GM23338 (cell line): Measurements from ENCODE around the gene HLA-DQB1. TPM values are rescaled to one million over a fixed set of nuclear protein-coding genes. Genes with fewer than 3 reads are reported as not detected.

ENCODE experiments used
- ATAC-seq: fragments of 200-7000 bp; cut with Tn5 transposase; 3 replicates; pipeline ENCODE4 v1.9.1; 2020
- DNase-seq: peaks from one replicate; pipeline ENCODE4 v3.0.0-alpha.2; 2015; ENCODE audit warnings: low spot score
- H2AFZ ChIP-seq: fragments of 200-600 bp; sonication (generic); 2 replicates; pipeline ENCODE4 v1.8.0; 2016; ENCODE audit warnings: antibody characterized with exemption, mild to moderate bottlenecking, moderate library complexity
- H3F3A ChIP-seq: fragments of 200-600 bp; sonication (generic); replicated peaks from 2 replicates; pipeline ENCODE4 v1.8.0; 2017; ENCODE audit warnings: antibody characterized with exemption, mixed run types, low read depth
- H3K27ac ChIP-seq: fragments of 200-600 bp; sonication (generic); 2 replicates; pipeline ENCODE4 v1.6.1; 2016; ENCODE audit warnings: low read depth
- H3K27me3 ChIP-seq: fragments of 200-600 bp; sonication (generic); 2 replicates; pipeline ENCODE4 v1.8.0; 2016; ENCODE audit warnings: mild to moderate bottlenecking, mixed run types, moderate library complexity; ENCODE audit not compliant: insufficient read depth
- H3K36me3 ChIP-seq: fragments of 200-600 bp; sonication (generic); 2 replicates; pipeline ENCODE4 v1.8.0; 2016; ENCODE audit warnings: mild to moderate bottlenecking; ENCODE audit not compliant: insufficient read depth
- H3K4me1 ChIP-seq: fragments of 200-600 bp; sonication (generic); 2 replicates; pipeline ENCODE4 v1.8.0; 2016; ENCODE audit warnings: mild to moderate bottlenecking, moderate library complexity; ENCODE audit not compliant: insufficient read depth
- H3K4me2 ChIP-seq: fragments of 200-600 bp; sonication (generic); 2 replicates; pipeline ENCODE4 v1.7.1; 2017; ENCODE audit warnings: mixed run types
- H3K4me3 ChIP-seq: fragments of 200-600 bp; sonication (generic); 2 replicates; pipeline ENCODE4 v1.6.1; 2016; ENCODE audit warnings: mixed run types
- H3K79me2 ChIP-seq: fragments of 200-600 bp; sonication (generic); replicated peaks from 2 replicates; pipeline ENCODE4 v1.8.0; 2017; ENCODE audit warnings: mild to moderate bottlenecking; ENCODE audit not compliant: insufficient read depth
- H3K9me2 ChIP-seq: fragments of 200-600 bp; sonication (generic); 2 replicates; pipeline ENCODE4 v1.8.0; 2017; ENCODE audit not compliant: insufficient read depth
- H4K20me1 ChIP-seq: fragments of 200-600 bp; sonication (generic); replicated peaks from 2 replicates; pipeline ENCODE4 v1.8.0; 2017; ENCODE audit warnings: mild to moderate bottlenecking; ENCODE audit not compliant: insufficient read depth
- H3K27ac Mint-ChIP-seq: 2 replicates; pipeline ENCODE4 v1.8.0; 2020; ENCODE audit warnings: inconsistent platforms, mild to moderate bottlenecking, moderate library complexity, mixed read lengths
- H3K27me3 Mint-ChIP-seq: 3 replicates; pipeline ENCODE4 v1.8.0; 2022; ENCODE audit warnings: low read depth, mild to moderate bottlenecking, moderate library complexity, mixed read lengths, inconsistent platforms; ENCODE audit not compliant: insufficient read depth, poor library complexity
- H3K36me3 Mint-ChIP-seq: 3 replicates; pipeline ENCODE4 v1.8.0; 2021; ENCODE audit warnings: low read depth, mild to moderate bottlenecking, inconsistent platforms, moderate library complexity, mixed read lengths
- H3K4me1 Mint-ChIP-seq: 3 replicates; pipeline ENCODE4 v1.8.0; 2020; ENCODE audit warnings: mild to moderate bottlenecking, inconsistent platforms, mixed read lengths
- H3K4me3 Mint-ChIP-seq: 3 replicates; pipeline ENCODE4 v1.8.0; 2021; ENCODE audit warnings: moderate library complexity, mild to moderate bottlenecking, inconsistent platforms, mixed read lengths
- H3K9me3 Mint-ChIP-seq: 3 replicates; pipeline ENCODE4 v1.8.0; 2020; ENCODE audit warnings: moderate library complexity, mild to moderate bottlenecking, inconsistent platforms, mixed read lengths
- CREB1 ChIP-seq: fragments of 250-450 bp; sonication (Bioruptor Pico); IDR thresholded peaks from 2 replicates; pipeline ENCODE4 v1.5.0; 2020; ENCODE audit warnings: low read depth, mild to moderate bottlenecking, moderate library complexity
- EZH2 ChIP-seq: fragments of 200-600 bp; sonication (generic); IDR thresholded peaks from one replicate; pipeline ENCODE4 v1.8.0; 2017; ENCODE audit warnings: antibody characterized with exemption, mild to moderate bottlenecking, low read depth; ENCODE audit not compliant: unreplicated experiment
- EZH2phosphoT487 ChIP-seq: fragments of 200-600 bp; sonication (generic); IDR thresholded peaks from one replicate; pipeline ENCODE4 v1.8.1; 2018; ENCODE audit warnings: antibody characterized with exemption; ENCODE audit not compliant: unreplicated experiment
- JUNB ChIP-seq: IDR thresholded peaks from one replicate; pipeline ENCODE4 v1.6.1; 2016; ENCODE audit warnings: antibody characterized with exemption; ENCODE audit not compliant: unreplicated experiment
- NANOG ChIP-seq: IDR thresholded peaks from 2 replicates; pipeline ENCODE4 v1.6.1; 2016; ENCODE audit warnings: antibody characterized with exemption, borderline replicate concordance
- POLR2AphosphoS5 ChIP-seq: IDR thresholded peaks from 2 replicates; pipeline ENCODE4 v1.6.1; 2016; ENCODE audit warnings: antibody characterized with exemption, low read depth
- STAT1 ChIP-seq: IDR thresholded peaks from one replicate; pipeline ENCODE4 v1.6.1; 2016; ENCODE audit warnings: antibody characterized with exemption; ENCODE audit not compliant: unreplicated experiment
- ZNF114 ChIP-seq: fragments of 250-450 bp; sonication (Bioruptor Pico); IDR thresholded peaks from 2 replicates; pipeline ENCODE4 v1.5.0; 2020; ENCODE audit warnings: mild to moderate bottlenecking, moderate library complexity
- ZNF331 ChIP-seq: fragments of 250-450 bp; sonication (Bioruptor Pico); IDR thresholded peaks from 2 replicates; pipeline ENCODE4 v1.5.0; 2020; ENCODE audit warnings: low read depth, mild to moderate bottlenecking, moderate library complexity
- polyA plus RNA-seq: library from polyadenylated mRNA; unstranded; fragments of >200 nt; fragmentation: Nextera tagmentation; extraction: Ambion mirVana; gene quantifications from 2 replicates; pipeline ENCODE4 v1.2.1, GENCODE V29; 2016
- total RNA-seq: library from RNA; depleted of rRNA; stranded (reverse); fragments of >200 nt; shearing (Covaris generic); gene quantifications from 2 replicates; pipeline ENCODE4 v1.2.3, GENCODE V29; 2014
- TF ChIP-seq, protein P1 (sequence below): fragments of 250-450 bp; sonication (Bioruptor Pico); IDR thresholded peaks from 2 replicates; pipeline ENCODE4 v1.5.0; 2020; ENCODE audit warnings: mild to moderate bottlenecking, moderate library complexity
- TF ChIP-seq, protein P2 (sequence below): IDR thresholded peaks from one replicate; pipeline ENCODE4 v1.6.1; 2018; ENCODE audit warnings: antibody characterized with exemption; ENCODE audit not compliant: unreplicated experiment
- TF ChIP-seq, protein P3 (sequence below): IDR thresholded peaks from 2 replicates; pipeline ENCODE4 v1.6.1; 2016; ENCODE audit warnings: antibody characterized with exemption
- TF ChIP-seq, protein P4 (sequence below), 2 experiments: fragments of 200-600 bp in 1 of 2; sonication (generic) in 1 of 2; conservative IDR thresholded peaks; 2 replicates each; pipeline versions ENCODE4 v1.5.1 to v1.6.1; 2016 to 2017; ENCODE audit warnings: antibody characterized with exemption in 2 of 2, low read depth in 2 of 2, mild to moderate bottlenecking in 2 of 2, moderate library complexity in 1 of 2

The HLA-DQB1 gene
- total and polyA plus RNA-seq, 2 experiments from 2014 or later = 5.7 to 6.5 TPM

DNA sequence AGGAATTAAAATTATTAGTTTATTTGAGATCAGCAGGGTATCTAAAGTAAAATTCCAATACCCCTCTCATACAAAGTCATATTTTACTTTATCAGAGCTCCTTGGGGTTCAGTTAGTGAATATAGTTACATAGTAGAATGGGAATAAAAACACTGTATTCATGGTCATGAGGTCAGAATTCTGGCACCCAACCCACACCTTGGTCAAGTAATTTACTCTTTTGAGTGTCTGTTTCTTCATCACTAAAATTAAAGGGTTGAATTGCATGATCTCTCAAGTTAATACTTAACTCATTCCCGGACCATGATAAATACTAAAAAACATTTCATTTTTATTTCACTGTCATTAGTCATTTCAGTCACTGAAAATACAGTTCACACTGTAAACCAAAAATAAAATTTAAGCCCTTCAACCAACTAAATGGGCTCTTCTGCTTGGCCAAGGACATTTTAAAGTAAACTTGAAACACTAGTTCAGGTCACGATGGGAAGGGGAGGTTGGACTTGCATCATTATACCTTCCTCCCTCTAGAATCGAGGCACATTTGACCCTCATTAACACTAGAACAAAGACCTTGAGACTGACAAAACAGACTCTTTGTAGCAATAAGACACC is 55.7 kb downstream of the HLA-DQB1 start:
- Mint-ChIP-seq H3K9me3 (no peaks in the 10 kb centered on the region), H3K4me3 (no peak overlapping the region), H3K27ac (peak overlapping the region; percentile 64; the same call in 1 of the 2 replicates), H3K27me3 (no peaks in the 10 kb centered on the region), H3K4me1 (peaks cover 4% of the 10 kb centered on the region), H3K36me3 (no peaks in the 10 kb centered on the region)
- Histone ChIP-seq H3K36me3 (no peaks in the 10 kb centered on the region), H3K27me3 (no peaks in the 10 kb centered on the region), H3K4me2 (no peak overlapping the region), H3F3A (no peaks in the 10 kb centered on the region), H2AFZ (no peak overlapping the region), H3K9me2 (no peaks in the 10 kb centered on the region), H3K27ac (no peak overlapping the region), H3K4me3 (no peak overlapping the region), H3K4me1 (no peaks in the 10 kb centered on the region), H3K79me2 (no peaks in the 10 kb centered on the region), H4K20me1 (no peaks in the 10 kb centered on the region)
- ATAC-seq = peak; percentile 7; the same call in 1 of the 3 replicates
- no peak for DNase-seq
- TF ChIP-seq ZNF114 (CRISPR knock-in tag) (no peak), CREB1 (no peak), EZH2 (no peak), ZNF331 (CRISPR knock-in tag) (no peak), JUNB (no peak), NANOG (no peak), POLR2AphosphoS5 (no peak), STAT1 (no peak), EZH2phosphoT487 (no peak)
- TF ChIP-seq, protein P1, sequence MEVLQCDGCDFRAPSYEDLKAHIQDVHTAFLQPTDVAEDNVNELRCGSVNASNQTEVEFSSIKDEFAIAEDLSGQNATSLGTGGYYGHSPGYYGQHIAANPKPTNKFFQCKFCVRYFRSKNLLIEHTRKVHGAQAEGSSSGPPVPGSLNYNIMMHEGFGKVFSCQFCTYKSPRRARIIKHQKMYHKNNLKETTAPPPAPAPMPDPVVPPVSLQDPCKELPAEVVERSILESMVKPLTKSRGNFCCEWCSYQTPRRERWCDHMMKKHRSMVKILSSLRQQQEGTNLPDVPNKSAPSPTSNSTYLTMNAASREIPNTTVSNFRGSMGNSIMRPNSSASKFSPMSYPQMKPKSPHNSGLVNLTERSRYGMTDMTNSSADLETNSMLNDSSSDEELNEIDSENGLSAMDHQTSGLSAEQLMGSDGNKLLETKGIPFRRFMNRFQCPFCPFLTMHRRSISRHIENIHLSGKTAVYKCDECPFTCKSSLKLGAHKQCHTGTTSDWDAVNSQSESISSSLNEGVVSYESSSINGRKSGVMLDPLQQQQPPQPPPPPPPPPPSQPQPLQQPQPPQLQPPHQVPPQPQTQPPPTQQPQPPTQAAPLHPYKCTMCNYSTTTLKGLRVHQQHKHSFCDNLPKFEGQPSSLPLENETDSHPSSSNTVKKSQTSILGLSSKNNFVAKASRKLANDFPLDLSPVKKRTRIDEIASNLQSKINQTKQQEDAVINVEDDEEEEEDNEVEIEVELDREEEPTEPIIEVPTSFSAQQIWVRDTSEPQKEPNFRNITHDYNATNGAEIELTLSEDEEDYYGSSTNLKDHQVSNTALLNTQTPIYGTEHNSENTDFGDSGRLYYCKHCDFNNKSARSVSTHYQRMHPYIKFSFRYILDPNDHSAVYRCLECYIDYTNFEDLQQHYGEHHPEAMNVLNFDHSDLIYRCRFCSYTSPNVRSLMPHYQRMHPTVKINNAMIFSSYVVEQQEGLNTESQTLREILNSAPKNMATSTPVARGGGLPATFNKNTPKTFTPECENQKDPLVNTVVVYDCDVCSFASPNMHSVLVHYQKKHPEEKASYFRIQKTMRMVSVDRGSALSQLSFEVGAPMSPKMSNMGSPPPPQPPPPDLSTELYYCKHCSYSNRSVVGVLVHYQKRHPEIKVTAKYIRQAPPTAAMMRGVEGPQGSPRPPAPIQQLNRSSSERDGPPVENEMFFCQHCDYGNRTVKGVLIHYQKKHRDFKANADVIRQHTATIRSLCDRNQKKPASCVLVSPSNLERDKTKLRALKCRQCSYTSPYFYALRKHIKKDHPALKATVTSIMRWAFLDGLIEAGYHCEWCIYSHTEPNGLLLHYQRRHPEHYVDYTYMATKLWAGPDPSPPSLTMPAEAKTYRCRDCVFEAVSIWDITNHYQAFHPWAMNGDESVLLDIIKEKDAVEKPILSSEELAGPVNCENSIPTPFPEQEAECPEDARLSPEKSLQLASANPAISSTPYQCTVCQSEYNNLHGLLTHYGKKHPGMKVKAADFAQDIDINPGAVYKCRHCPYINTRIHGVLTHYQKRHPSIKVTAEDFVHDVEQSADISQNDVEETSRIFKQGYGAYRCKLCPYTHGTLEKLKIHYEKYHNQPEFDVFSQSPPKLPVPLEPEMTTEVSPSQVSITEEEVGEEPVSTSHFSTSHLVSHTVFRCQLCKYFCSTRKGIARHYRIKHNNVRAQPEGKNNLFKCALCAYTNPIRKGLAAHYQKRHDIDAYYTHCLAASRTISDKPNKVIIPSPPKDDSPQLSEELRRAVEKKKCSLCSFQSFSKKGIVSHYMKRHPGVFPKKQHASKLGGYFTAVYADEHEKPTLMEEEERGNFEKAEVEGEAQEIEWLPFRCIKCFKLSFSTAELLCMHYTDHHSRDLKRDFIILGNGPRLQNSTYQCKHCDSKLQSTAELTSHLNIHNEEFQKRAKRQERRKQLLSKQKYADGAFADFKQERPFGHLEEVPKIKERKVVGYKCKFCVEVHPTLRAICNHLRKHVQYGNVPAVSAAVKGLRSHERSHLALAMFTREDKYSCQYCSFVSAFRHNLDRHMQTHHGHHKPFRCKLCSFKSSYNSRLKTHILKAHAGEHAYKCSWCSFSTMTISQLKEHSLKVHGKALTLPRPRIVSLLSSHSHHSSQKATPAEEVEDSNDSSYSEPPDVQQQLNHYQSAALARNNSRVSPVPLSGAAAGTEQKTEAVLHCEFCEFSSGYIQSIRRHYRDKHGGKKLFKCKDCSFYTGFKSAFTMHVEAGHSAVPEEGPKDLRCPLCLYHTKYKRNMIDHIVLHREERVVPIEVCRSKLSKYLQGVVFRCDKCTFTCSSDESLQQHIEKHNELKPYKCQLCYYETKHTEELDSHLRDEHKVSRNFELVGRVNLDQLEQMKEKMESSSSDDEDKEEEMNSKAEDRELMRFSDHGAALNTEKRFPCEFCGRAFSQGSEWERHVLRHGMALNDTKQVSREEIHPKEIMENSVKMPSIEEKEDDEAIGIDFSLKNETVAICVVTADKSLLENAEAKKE (CRISPR knock-in tag) = no peak
- TF ChIP-seq, protein P2, sequence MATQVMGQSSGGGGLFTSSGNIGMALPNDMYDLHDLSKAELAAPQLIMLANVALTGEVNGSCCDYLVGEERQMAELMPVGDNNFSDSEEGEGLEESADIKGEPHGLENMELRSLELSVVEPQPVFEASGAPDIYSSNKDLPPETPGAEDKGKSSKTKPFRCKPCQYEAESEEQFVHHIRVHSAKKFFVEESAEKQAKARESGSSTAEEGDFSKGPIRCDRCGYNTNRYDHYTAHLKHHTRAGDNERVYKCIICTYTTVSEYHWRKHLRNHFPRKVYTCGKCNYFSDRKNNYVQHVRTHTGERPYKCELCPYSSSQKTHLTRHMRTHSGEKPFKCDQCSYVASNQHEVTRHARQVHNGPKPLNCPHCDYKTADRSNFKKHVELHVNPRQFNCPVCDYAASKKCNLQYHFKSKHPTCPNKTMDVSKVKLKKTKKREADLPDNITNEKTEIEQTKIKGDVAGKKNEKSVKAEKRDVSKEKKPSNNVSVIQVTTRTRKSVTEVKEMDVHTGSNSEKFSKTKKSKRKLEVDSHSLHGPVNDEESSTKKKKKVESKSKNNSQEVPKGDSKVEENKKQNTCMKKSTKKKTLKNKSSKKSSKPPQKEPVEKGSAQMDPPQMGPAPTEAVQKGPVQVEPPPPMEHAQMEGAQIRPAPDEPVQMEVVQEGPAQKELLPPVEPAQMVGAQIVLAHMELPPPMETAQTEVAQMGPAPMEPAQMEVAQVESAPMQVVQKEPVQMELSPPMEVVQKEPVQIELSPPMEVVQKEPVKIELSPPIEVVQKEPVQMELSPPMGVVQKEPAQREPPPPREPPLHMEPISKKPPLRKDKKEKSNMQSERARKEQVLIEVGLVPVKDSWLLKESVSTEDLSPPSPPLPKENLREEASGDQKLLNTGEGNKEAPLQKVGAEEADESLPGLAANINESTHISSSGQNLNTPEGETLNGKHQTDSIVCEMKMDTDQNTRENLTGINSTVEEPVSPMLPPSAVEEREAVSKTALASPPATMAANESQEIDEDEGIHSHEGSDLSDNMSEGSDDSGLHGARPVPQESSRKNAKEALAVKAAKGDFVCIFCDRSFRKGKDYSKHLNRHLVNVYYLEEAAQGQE = no peak
- TF ChIP-seq, protein P3, sequence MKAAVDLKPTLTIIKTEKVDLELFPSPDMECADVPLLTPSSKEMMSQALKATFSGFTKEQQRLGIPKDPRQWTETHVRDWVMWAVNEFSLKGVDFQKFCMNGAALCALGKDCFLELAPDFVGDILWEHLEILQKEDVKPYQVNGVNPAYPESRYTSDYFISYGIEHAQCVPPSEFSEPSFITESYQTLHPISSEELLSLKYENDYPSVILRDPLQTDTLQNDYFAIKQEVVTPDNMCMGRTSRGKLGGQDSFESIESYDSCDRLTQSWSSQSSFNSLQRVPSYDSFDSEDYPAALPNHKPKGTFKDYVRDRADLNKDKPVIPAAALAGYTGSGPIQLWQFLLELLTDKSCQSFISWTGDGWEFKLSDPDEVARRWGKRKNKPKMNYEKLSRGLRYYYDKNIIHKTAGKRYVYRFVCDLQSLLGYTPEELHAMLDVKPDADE = no peak
- TF ChIP-seq, protein P4, sequence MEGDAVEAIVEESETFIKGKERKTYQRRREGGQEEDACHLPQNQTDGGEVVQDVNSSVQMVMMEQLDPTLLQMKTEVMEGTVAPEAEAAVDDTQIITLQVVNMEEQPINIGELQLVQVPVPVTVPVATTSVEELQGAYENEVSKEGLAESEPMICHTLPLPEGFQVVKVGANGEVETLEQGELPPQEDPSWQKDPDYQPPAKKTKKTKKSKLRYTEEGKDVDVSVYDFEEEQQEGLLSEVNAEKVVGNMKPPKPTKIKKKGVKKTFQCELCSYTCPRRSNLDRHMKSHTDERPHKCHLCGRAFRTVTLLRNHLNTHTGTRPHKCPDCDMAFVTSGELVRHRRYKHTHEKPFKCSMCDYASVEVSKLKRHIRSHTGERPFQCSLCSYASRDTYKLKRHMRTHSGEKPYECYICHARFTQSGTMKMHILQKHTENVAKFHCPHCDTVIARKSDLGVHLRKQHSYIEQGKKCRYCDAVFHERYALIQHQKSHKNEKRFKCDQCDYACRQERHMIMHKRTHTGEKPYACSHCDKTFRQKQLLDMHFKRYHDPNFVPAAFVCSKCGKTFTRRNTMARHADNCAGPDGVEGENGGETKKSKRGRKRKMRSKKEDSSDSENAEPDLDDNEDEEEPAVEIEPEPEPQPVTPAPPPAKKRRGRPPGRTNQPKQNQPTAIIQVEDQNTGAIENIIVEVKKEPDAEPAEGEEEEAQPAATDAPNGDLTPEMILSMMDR (conservative IDR thresholded peaks at IDR 0.05; ENCODE audit: low read depth in 2 of 2) = no peak
